Keratinocyte (primary cell): ENCODE results near the gene ANKRD36.
"Not testable (repeated sequence)": the region's sequence is repeated elsewhere in the genome, so short reads cannot be mapped to it uniquely, and the experiment has no call there.

ENCODE experiments used
- EZH2 ChIP-seq: IDR thresholded peaks from one replicate; pipeline ENCODE4 v1.6.1; 2012; ENCODE audit warnings: inconsistent platforms, mild to moderate bottlenecking, low read length, moderate library complexity
- TF ChIP-seq, protein P1 (sequence below), 3 experiments: IDR thresholded peaks in 1 of 3; conservative IDR thresholded peaks in 1 of 3; optimal IDR thresholded peaks in 1 of 3; 2 replicates in 2 of 3; 3 replicates in 1 of 3; pipeline versions ENCODE3 to v1.5.1; 2011; ENCODE audit warnings: low read length in 3 of 3, mild to moderate bottlenecking in 3 of 3, moderate library complexity in 2 of 3, control low read depth in 1 of 3, inconsistent platforms in 1 of 3; ENCODE audit not compliant: insufficient read depth in 2 of 3; ENCODE audit errors: extremely low read depth in 1 of 3

DNA sequence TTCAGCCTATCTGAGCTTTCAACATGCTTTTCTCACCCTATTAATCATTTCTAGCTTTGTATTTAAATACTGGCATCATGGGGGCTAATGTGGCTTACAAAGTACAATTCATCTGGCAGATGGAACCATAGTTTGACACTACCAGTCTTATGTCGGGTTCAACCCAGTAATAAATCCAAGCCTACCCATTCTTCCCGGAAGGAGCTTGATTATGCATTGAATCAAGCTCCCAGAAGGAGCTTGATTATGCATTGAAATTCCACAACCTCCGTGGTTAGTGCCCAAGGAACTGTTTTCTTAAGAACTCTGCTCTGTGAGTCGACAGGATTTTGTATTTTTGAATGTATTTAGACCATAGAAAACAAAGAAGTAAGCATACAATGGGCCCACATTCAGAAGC is 148.2 kb downstream of the ANKRD36 start:
- TF ChIP-seq, protein P1, sequence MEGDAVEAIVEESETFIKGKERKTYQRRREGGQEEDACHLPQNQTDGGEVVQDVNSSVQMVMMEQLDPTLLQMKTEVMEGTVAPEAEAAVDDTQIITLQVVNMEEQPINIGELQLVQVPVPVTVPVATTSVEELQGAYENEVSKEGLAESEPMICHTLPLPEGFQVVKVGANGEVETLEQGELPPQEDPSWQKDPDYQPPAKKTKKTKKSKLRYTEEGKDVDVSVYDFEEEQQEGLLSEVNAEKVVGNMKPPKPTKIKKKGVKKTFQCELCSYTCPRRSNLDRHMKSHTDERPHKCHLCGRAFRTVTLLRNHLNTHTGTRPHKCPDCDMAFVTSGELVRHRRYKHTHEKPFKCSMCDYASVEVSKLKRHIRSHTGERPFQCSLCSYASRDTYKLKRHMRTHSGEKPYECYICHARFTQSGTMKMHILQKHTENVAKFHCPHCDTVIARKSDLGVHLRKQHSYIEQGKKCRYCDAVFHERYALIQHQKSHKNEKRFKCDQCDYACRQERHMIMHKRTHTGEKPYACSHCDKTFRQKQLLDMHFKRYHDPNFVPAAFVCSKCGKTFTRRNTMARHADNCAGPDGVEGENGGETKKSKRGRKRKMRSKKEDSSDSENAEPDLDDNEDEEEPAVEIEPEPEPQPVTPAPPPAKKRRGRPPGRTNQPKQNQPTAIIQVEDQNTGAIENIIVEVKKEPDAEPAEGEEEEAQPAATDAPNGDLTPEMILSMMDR (optimal IDR thresholded peaks at IDR 0.05 in 1 of 3, IDR thresholded peaks at IDR 0.05 in 1 of 3, conservative IDR thresholded peaks at IDR 0.05 in 1 of 3; ENCODE audit: extremely low read depth in 1 of 3, insufficient read depth in 2 of 3, low read length in 3 of 3) = not testable (repeated sequence)
- not testable (repeated sequence) for TF ChIP-seq EZH2
